Fibroblast of skin of abdomen (primary cell): ENCODE measurements around the gene HOXB2.

Source experiments
- DNase-seq: peaks from one replicate; pipeline ENCODE4 v3.0.0-alpha.2; 2013

Gene HOXB2

GRCh38 chr17:48578616-48579470, 33.9 kb upstream of the HOXB2 start:
- DNase-seq = no peak

- peak; percentile 86 for DNase-seq
Observed at GRCh38 chr17:48577946-48578615, 33.2 kb upstream of the HOXB2 start, which contains the start of gene HOXB4. TSS of gene HOXB4 (minus strand) at chr17:48578350. CDS start at chr17:48578319, 31 bp downstream.

- peak; percentile 77 for DNase-seq
Observed at GRCh38 chr17:48577330-48577945, 32.5 kb upstream of the HOXB2 start.

- DNase-seq = peak; percentile 74
Observed at GRCh38 chr17:48576479-48577309, 31.8 kb upstream of the HOXB2 start.

GRCh38 chr17:48575673-48576478, 31.0 kb upstream of the HOXB2 start:
- no peak for DNase-seq

- peak; percentile 90 for DNase-seq
Observed at GRCh38 chr17:48575066-48575582, 30.2 kb upstream of the HOXB2 start.

GRCh38 chr17:48574505-48575065, 29.7 kb upstream of the HOXB2 start:
- DNase-seq = no peak

GRCh38 chr17:48571826-48572417, 27.0 kb upstream of the HOXB2 start:
- DNase-seq = peak; percentile 41

GRCh38 chr17:48571024-48571818, 26.3 kb upstream of the HOXB2 start:
- DNase-seq = peak; percentile 62

- DNase-seq = peak; percentile 62
Observed at GRCh38 chr17:48570325-48571023, 25.6 kb upstream of the HOXB2 start.

- no peak for DNase-seq
Observed at GRCh38 chr17:48569674-48570324, 24.9 kb upstream of the HOXB2 start.

- no peak for DNase-seq
Observed at GRCh38 chr17:48569240-48569582, 24.3 kb upstream of the HOXB2 start.

- DNase-seq = peak; percentile 77
Observed at GRCh38 chr17:48568499-48569239, 23.8 kb upstream of the HOXB2 start.

- DNase-seq = no peak
Observed at GRCh38 chr17:48567646-48568354, 22.9 kb upstream of the HOXB2 start.

GRCh38 chr17:48567209-48567608, 22.3 kb upstream of the HOXB2 start:
- no peak for DNase-seq

- DNase-seq = no peak
Observed at GRCh38 chr17:48566717-48567116, 21.8 kb upstream of the HOXB2 start.
